ACC112 (cell line): ENCODE measurements around the gene TMEM109.

ENCODE experiments used
- H2AFZ ChIP-seq: fragments of 200-600 bp; sonication (generic); one replicate; pipeline ENCODE4 v1.6.0; 2017; ENCODE audit warnings: antibody characterized with exemption, low read length; ENCODE audit not compliant: unreplicated experiment
- H3K27ac ChIP-seq: fragments of 200-600 bp; sonication (generic); 2 replicates; pipeline ENCODE4 v1.5.1; 2014; ENCODE audit warnings: low read depth, mild to moderate bottlenecking, antibody characterized with exemption, low read length, moderate library complexity
- H3K27me3 ChIP-seq: fragments of 200-600 bp; sonication (generic); 2 replicates; pipeline ENCODE4 v1.6.1; 2014; ENCODE audit warnings: mild to moderate bottlenecking, antibody characterized with exemption, low read length, moderate library complexity, mixed read lengths; ENCODE audit not compliant: insufficient read depth
- H3K36me3 ChIP-seq: fragments of 200-600 bp; sonication (generic); 2 replicates; pipeline ENCODE4 v1.6.1; 2016; ENCODE audit warnings: mild to moderate bottlenecking, antibody characterized with exemption, low read length, moderate library complexity, mixed read lengths; ENCODE audit not compliant: insufficient read depth
- H3K4me1 ChIP-seq: fragments of 200-600 bp; sonication (generic); one replicate; pipeline ENCODE4 v1.6.1; 2016; ENCODE audit warnings: low read length, mixed read lengths; ENCODE audit not compliant: insufficient read depth, unreplicated experiment, control insufficient read depth
- H3K4me3 ChIP-seq: fragments of 200-600 bp; sonication (generic); 2 replicates; pipeline ENCODE4 v1.5.1; 2014; ENCODE audit warnings: mild to moderate bottlenecking, low read depth, low read length
- H3K79me2 ChIP-seq: fragments of 200-600 bp; sonication (generic); one replicate; pipeline ENCODE4 v1.6.0; 2016; ENCODE audit warnings: low read length; ENCODE audit not compliant: control insufficient read depth, unreplicated experiment, insufficient read depth

The TMEM109 gene

DNA sequence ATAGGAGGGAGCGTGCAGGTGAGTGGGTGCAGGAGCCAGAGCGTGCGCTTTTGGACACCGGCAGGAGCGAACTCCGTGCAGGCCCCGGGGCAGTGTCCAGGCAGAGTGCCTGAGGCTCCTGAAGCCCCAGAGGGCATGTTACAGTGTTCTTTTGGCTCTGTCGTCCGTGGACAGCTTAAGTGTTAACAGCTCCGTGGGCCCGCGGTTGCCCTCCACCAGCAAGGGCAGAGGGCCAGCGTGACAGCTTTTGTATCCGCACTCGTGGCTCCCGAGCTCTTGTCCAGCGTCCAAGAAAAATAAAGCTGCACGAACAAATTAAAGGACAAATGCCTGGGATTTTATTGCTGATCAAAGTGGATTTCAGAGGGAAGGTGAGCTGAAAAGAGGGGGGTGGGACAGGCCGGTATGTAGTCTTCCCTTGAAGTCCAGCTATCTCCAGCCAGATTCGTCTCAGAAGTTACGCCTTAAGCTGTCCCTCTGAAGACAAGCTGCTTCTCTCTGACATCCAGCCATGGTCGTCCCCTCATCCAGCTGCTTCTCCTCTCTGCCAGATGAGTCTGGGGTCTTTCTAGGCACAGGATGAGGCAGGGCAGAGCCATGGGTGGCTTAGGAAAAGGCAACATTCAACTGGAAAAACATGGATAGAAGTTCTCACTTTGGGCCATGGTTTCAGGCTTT is 968 bp upstream of the TMEM109 start:
- Histone ChIP-seq H3K36me3 (no peaks in the 10 kb centered on the region), H2AFZ (peak overlapping the region; percentile 99), H3K27ac (no peak overlapping the region), H3K4me3 (peak overlapping the region; percentile 83), H3K27me3 (peaks cover 29% of the 10 kb centered on the region), H3K4me1 (peaks cover 19% of the 10 kb centered on the region), H3K79me2 (peaks cover 34% of the 10 kb centered on the region)

DNA sequence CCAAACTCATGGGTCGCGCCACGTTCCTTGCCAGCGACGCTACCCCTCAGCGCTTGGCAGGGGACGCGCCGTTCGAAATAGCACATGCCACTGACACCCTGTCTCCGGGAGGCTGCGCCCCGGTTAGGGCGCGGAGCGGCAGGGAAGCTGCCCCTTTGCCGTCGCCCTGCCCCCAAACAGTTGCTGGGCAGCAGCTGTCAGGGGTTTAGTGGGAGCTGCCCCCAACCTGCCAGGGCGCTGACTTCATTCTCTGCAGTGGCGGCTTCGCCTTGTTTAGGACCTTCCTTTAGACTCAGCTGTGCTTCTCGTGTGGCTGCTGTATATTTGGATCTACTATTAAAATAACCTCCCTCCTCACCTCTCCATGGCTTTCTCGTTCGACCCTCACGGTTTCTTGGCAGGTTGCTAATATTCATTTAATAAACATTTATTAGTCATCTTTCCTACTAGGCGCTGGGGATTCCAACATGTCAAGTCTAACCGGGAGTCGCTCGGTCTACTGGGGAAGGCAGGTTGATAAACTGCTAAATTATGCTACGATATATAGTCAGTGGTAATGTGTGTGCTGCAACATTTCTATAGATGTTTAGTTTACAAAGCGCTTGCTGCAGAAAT is 782 bp downstream of the TMEM109 start:
- H2AFZ ChIP-seq: peak overlapping the region; percentile 12
- H3K4me1 ChIP-seq: peaks cover 33% of the 10 kb centered on the region
- peaks cover 51% of the 10 kb centered on the region for H3K79me2 ChIP-seq

DNA sequence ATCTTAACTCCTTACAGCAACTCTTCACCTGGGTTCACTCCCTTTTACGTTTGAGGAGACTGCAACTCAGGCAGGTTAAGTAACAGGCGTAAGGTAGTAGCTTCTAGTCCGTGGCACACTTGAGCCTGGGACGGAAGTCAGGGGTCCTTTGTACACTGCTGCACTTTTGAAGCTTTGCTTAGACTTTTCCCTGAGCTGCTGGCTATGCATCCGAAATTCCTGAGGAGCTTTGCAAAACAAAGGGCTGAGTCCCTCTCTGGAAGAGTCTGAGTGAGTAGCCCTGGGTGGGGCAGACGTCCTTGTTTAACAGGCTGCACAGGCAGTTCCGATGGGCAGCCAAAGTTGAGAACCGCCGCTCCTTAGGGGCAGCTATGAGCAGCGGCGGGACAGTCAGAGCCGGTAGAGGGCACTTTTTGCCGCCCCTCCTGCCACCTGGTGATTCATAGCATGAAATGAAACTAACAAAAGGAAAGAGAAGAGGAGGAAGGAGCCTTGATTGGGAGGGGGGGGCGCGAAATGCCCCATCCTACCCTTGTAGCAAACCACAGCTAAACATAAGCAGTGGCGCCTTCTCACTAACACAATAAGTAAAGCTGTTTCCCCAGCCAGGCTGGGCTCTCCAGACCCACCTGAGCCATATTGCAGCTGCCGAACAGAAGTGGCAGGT is 1.4 kb downstream of the TMEM109 start:
- H3K27me3 ChIP-seq: 0 out of 2 replicates have a peak, but pooled peaks cover 9% of the 10 kb centered on the region
- peak overlapping the region; percentile 74 for H3K27ac ChIP-seq
- peak overlapping the region; percentile 12 for H2AFZ ChIP-seq
- H3K4me1 ChIP-seq: peaks cover 33% of the 10 kb centered on the region
- peak overlapping the region; percentile 83 for H3K4me3 ChIP-seq
- peaks cover 4% of the 10 kb centered on the region; the same call in 1 of the 2 replicates for H3K36me3 ChIP-seq
- H3K79me2 ChIP-seq: peaks cover 52% of the 10 kb centered on the region

More for the DNA sequence above, 782 bp downstream of the TMEM109 start:
- peaks cover 13% of the 10 kb centered on the region for H3K27me3 ChIP-seq
- H3K36me3 ChIP-seq: no peaks in the 10 kb centered on the region
- peak overlapping the region; percentile 83 for H3K4me3 ChIP-seq
- no peak overlapping the region; the same call in 1 of the 2 replicates for H3K27ac ChIP-seq

DNA sequence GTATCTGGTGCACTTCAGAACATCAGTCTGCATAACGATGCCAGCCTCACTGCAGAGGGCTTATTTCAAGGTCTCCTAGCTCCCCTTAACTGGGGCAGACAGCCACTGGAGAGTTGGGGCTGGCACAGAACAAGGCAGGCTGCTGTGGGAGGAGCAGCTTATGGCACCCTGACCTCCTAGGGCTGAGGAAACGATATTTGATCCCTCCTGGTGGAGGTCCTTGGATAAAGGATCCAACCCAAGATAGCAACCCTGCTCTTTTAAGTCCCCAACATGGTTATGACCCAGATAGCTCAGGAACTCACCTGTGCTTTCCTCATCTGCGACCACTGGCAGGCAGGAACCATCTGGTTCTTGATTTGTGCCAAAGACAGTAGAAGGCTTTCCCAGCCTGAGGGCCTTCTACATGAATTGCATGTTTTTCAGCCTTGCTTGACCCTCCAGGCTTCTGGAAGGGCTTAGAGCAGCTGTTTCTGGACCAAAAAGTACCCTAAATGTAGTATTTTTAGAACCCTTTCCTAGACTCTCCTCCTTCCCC is 2.8 kb downstream of the TMEM109 start:
- Histone ChIP-seq H3K36me3 (peaks cover 8% of the 10 kb centered on the region; the same call in 1 of the 2 replicates), H3K4me3 (no peak overlapping the region), H3K79me2 (peaks cover 52% of the 10 kb centered on the region), H3K4me1 (peaks cover 33% of the 10 kb centered on the region), H3K27me3 (no peaks in the 10 kb centered on the region), H3K27ac (no peak overlapping the region), H2AFZ (no peak overlapping the region)

DNA sequence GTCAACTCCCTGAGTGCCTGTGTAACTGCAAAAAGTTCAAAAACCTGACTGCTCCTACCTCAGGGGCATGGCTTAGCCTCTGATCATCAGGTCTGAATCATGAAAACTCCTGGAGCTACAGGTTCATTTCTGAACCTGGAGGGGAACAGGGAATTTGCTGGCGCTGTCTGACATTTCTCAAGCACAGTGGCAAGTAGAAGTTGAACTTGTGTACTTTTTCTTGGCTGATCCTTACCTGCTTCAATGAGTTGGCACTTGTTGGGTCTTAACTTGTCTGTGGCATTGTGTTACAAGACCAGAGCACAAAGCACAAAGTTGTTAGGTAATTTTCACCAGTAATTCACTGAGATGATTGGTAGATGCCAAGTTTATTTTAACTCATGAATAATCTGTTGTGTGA is 3.3 kb downstream of the TMEM109 start:
- H2AFZ ChIP-seq: no peak overlapping the region
- H3K79me2 ChIP-seq: peaks cover 52% of the 10 kb centered on the region
- no peak overlapping the region for H3K27ac ChIP-seq
- no peaks in the 10 kb centered on the region for H3K27me3 ChIP-seq
- peaks cover 8% of the 10 kb centered on the region; the same call in 1 of the 2 replicates for H3K36me3 ChIP-seq
- H3K4me3 ChIP-seq: no peak overlapping the region
- peaks cover 33% of the 10 kb centered on the region for H3K4me1 ChIP-seq

DNA sequence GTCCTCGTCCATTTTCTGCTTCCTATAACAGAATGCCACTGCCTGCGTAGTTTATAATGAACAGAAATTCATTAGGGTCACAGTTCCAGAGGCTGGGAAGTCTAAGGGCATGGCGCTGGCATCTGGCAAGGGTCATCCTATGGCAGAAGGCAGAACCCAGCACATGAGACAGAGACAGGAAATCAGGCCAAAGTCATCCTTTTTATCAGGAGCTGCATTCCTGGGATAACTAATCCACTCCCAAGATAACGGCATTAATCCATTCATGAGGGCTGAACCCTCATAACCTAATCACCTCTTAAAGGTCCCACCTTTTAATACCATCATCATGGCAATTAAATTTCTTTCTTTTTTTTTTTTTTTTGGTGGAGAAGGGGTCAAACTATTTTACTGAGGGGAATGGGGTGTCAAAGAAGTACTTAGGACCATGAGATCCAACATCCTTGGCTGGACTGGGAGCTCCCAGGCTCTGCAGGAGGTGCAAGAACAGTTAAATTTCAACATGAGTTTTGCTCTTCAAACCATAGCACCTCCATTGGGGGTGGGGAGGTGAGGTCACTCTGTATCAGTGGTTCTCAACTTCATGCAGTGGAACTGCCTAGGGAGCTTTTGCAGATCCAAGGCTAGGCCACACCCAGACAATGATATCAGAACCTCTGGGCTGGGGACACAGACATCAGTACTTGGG is 4.4 kb downstream of the TMEM109 start:
- no peak overlapping the region for H2AFZ ChIP-seq
- H3K27ac ChIP-seq: no peak overlapping the region
- H3K4me3 ChIP-seq: no peak overlapping the region
- no peaks in the 10 kb centered on the region for H3K27me3 ChIP-seq
- peaks cover 28% of the 10 kb centered on the region for H3K4me1 ChIP-seq
- H3K36me3 ChIP-seq: peaks cover 8% of the 10 kb centered on the region; the same call in 1 of the 2 replicates
- peaks cover 52% of the 10 kb centered on the region for H3K79me2 ChIP-seq

DNA sequence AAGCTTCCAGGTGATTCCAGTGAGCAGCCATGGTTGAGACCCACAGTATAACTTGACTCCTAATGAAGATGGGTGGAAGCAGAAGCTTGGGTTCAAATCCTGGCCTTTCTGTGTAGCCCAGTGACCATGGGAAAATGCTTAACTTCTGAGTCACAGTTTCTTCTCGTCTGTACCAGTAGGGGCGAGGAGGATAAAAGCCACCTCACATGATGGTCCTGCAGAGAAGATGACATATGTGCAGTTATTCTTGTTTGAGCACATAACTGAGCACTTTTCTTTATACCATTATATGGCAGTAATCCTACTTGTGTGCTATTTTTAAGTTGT is 4.9 kb downstream of the TMEM109 start:
- H2AFZ ChIP-seq: no peak overlapping the region
- H3K36me3 ChIP-seq: peaks cover 8% of the 10 kb centered on the region; the same call in 1 of the 2 replicates
- no peak overlapping the region for H3K27ac ChIP-seq
- H3K4me3 ChIP-seq: no peak overlapping the region
- peaks cover 52% of the 10 kb centered on the region for H3K79me2 ChIP-seq
- peaks cover 30% of the 10 kb centered on the region for H3K4me1 ChIP-seq
- H3K27me3 ChIP-seq: no peaks in the 10 kb centered on the region

DNA sequence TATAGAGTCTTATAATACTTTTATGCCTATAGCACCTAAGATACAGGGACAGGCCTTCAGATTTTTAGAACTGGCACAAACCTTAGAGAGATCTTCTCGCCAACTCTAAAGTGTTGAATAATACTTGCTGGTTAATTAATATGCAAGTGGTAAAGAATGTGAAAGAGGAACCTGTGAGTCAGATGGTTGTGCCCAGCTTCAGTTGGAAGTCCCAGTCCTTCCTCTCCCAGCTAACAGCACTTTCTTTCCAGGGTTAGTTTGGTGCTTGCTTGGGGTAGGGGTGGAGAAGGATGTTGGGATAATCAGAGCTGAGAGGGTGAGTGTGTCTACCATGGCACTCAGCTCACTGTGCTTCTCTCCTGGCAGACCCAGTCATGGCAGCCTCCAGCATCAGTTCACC is 5.4 kb downstream of the TMEM109 start:
- Histone ChIP-seq H2AFZ (no peak overlapping the region), H3K4me3 (no peak overlapping the region), H3K79me2 (peaks cover 49% of the 10 kb centered on the region), H3K27ac (no peak overlapping the region), H3K27me3 (no peaks in the 10 kb centered on the region), H3K4me1 (peaks cover 33% of the 10 kb centered on the region), H3K36me3 (peaks cover 8% of the 10 kb centered on the region; the same call in 1 of the 2 replicates)

DNA sequence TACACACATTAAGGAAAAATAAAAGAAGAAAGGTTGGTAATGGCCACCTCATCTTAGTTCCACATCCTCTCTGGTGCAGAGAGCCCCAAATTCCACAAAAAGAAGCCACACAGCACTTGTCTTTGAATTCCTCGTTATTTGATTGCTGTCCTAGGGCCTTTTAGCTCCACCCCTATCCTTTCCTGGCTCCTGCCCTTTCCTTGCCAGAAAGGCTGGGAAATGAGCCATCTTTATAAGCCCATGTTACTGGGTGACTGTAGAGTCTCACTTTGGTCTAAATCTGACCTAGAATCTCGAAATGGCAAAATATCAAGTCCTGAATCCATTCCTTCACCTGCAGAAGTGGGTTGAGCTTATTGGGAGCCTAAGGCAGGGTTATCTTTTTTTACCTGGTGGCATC is 6.0 kb downstream of the TMEM109 start:
- Histone ChIP-seq H2AFZ (no peak overlapping the region), H3K79me2 (peaks cover 45% of the 10 kb centered on the region), H3K27ac (no peak overlapping the region), H3K4me1 (peaks cover 33% of the 10 kb centered on the region), H3K36me3 (peaks cover 8% of the 10 kb centered on the region; the same call in 1 of the 2 replicates), H3K27me3 (no peaks in the 10 kb centered on the region), H3K4me3 (no peak overlapping the region)

DNA sequence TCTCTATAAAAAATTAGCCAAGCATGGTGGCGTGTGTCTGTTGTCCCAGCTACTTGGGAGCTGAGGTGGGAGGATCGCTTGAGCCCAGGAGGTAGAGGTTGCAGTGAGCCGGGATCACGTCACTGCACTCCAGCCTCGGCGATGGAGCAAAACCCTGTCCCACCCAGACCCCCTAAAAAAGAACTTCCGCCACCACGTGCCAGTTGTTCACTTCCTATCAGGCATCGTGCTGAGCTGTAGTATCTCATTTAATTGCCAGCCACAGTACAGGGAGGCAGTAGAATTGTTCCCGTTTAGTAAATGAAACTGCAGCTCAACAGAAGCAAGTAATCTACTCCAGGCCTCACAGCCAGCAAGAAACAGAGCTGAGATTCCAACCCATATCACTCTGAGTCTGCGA is 7.3 kb downstream of the TMEM109 start:
- Histone ChIP-seq H3K79me2 (peaks cover 35% of the 10 kb centered on the region), H3K27me3 (no peaks in the 10 kb centered on the region), H3K4me3 (no peak overlapping the region), H3K4me1 (peaks cover 40% of the 10 kb centered on the region), H2AFZ (no peak overlapping the region), H3K36me3 (peaks cover 8% of the 10 kb centered on the region; the same call in 1 of the 2 replicates), H3K27ac (no peak overlapping the region)
